K562 (cell line): ENCODE results near the gene CZIB. TPM values are rescaled to one million over a fixed set of nuclear protein-coding genes. Genes with fewer than 3 reads are reported as not detected.
A peak's percentile ranks its signal among the peaks of the same experiment; 100 is the strongest.

Source experiments
- ARHGAP35 ChIP-seq: fragments of 450-650 bp; IDR thresholded peaks from 2 replicates; pipeline ENCODE4 v1.6.1; 2018; ENCODE audit not compliant: partially characterized antibody
- BRCA1 ChIP-seq, 2 experiments: fragments of 450-650 bp in 1 of 2; sonication (generic) in 1 of 2; formaldehyde crosslinking in 1 of 2; IDR thresholded peaks; 2 replicates each; pipeline versions ENCODE4 v1.5.0 to v1.6.1; 2017 to 2020; ENCODE audit warnings: mild to moderate bottlenecking in 1 of 2, missing genetic modification reagents in 1 of 2
- CHCHD3 ChIP-seq: fragments of 250-450 bp; sonication (Bioruptor Pico); IDR thresholded peaks from 2 replicates; pipeline ENCODE4 v2.1.2; 2022; ENCODE audit warnings: mild to moderate bottlenecking
- CREB1 ChIP-seq, 2 experiments: sonication (generic) in 1 of 2; formaldehyde crosslinking in 1 of 2; IDR thresholded peaks; 2 replicates each; pipeline versions ENCODE4 v1.6.1 to v1.8.0; 2012 to 2022; ENCODE audit warnings: inconsistent platforms in 1 of 2, mild to moderate bottlenecking in 1 of 2, missing genetic modification reagents in 1 of 2, moderate library complexity in 1 of 2
- GABPA ChIP-seq: fragments of 200-800 bp; sonication (Bioruptor generic); conservative IDR thresholded peaks from 2 replicates; pipeline ENCODE4 v1.6.1; 2016; ENCODE audit warnings: low read depth, missing genetic modification characterization, missing compliant biosample characterization
- MAFK ChIP-seq: IDR thresholded peaks from 2 replicates; pipeline ENCODE4 v1.6.1; 2011; ENCODE audit warnings: low read length, improper control_type of control experiment
- NR4A1 ChIP-seq, 2 experiments: fragments of 250-450 bp in 1 of 2; fragments of 450-650 bp in 1 of 2; sonication (Bioruptor Pico) in 1 of 2; IDR thresholded peaks; 2 replicates each; pipeline versions ENCODE4 v1.4.0 to v1.6.1; 2016 to 2020; ENCODE audit warnings: mild to moderate bottlenecking in 2 of 2, missing compliant biosample characterization in 1 of 2, missing genetic modification characterization in 1 of 2, moderate library complexity in 1 of 2
- PHF20 ChIP-seq: fragments of 450-650 bp; IDR thresholded peaks from 2 replicates; pipeline ENCODE4 v1.6.1; 2018; ENCODE audit not compliant: partially characterized antibody
- POLR2A ChIP-seq: fragments of 450-650 bp; conservative IDR thresholded peaks from 2 replicates; pipeline ENCODE4 v1.6.1; 2016
- RBM22 ChIP-seq: fragments of 200-400 bp; formaldehyde crosslinking; IDR thresholded peaks from 2 replicates; pipeline ENCODE4 v1.6.1; 2018; ENCODE audit warnings: low read length, low read depth; ENCODE audit not compliant: poor library complexity, severe bottlenecking
- RFX1 ChIP-seq: fragments of 450-650 bp; IDR thresholded peaks from 2 replicates; pipeline ENCODE4 v1.6.1; 2016; ENCODE audit warnings: mild to moderate bottlenecking, moderate library complexity
- SIN3A ChIP-seq, 2 experiments: fragments of 150-350 bp in 1 of 2; IDR thresholded peaks; 2 replicates each; pipeline ENCODE4 v1.6.1; 2011 to 2016; ENCODE audit warnings: borderline replicate concordance in 2 of 2, low read depth in 2 of 2, low read length in 2 of 2, mild to moderate bottlenecking in 2 of 2, moderate library complexity in 2 of 2; ENCODE audit not compliant: control insufficient read depth in 1 of 2
- SIX5 ChIP-seq, 2 experiments: IDR thresholded peaks; 2 replicates each; pipeline ENCODE4 v1.6.1; 2011; ENCODE audit warnings: low read length in 2 of 2, borderline replicate concordance in 1 of 2, low read depth in 1 of 2, mild to moderate bottlenecking in 1 of 2, moderate library complexity in 1 of 2; ENCODE audit not compliant: insufficient read depth in 1 of 2
- SMARCA5 ChIP-seq: fragments of 450-650 bp; IDR thresholded peaks from 2 replicates; pipeline ENCODE4 v1.6.1; 2016
- ZFX ChIP-seq: sonication (generic); formaldehyde crosslinking; IDR thresholded peaks from 2 replicates; pipeline ENCODE4 v1.8.0; 2022; ENCODE audit warnings: mild to moderate bottlenecking, missing genetic modification reagents, moderate library complexity
- ZNF354B ChIP-seq: fragments of 250-450 bp; sonication (Bioruptor Pico); IDR thresholded peaks from 2 replicates; pipeline ENCODE4 v1.4.0; 2020
- ZNF551 ChIP-seq: fragments of 250-450 bp; sonication (Bioruptor Pico); IDR thresholded peaks from 2 replicates; pipeline ENCODE4 v1.5.0; 2021; ENCODE audit warnings: mild to moderate bottlenecking, moderate library complexity
- ZNF561 ChIP-seq: fragments of 450-650 bp; formaldehyde crosslinking; conservative IDR thresholded peaks from 2 replicates; pipeline ENCODE4 v1.4.0; 2020; ENCODE audit warnings: mild to moderate bottlenecking, moderate library complexity
- polyA plus RNA-seq, 8 experiments: library from polyadenylated mRNA; depleted of rRNA in 4 of 8; stranded (reverse) in 5 of 8; unstranded in 3 of 8; fragments of >200 nt; fragmentation: Nextera tagmentation in 2 of 8; fragmentation: Illumina TruSeq in 1 of 8; extraction: Ambion mirVana in 2 of 8; extraction: Trizol in 1 of 8; gene quantifications; 2 replicates each; pipeline versions ENCODE4 v1.2.1 to v1.2.3, GENCODE V29; 2011 to 2014; ENCODE audit warnings: inconsistent platforms in 1 of 8, missing spikeins in 1 of 8
- total RNA-seq, 7 experiments: library from RNA; depleted of rRNA in 6 of 7; stranded (reverse); fragments of >200 nt in 6 of 7; fragmentation: Illumina TruSeq in 2 of 7; extraction: Trizol in 2 of 7; gene quantifications; 2 replicates each; pipeline versions ENCODE4 v1.2.1 to v1.2.3, GENCODE V29; 2011 to 2021; ENCODE audit warnings: low replicate concordance in 1 of 7
- TF ChIP-seq, protein P1 (sequence below): fragments of 250-450 bp; sonication (Bioruptor Pico); IDR thresholded peaks from 2 replicates; pipeline ENCODE4 v1.4.0; 2020
- TF ChIP-seq, protein P2 (sequence below): fragments of 450-650 bp; IDR thresholded peaks from 2 replicates; pipeline ENCODE4 v1.6.1; 2018; ENCODE audit warnings: mild to moderate bottlenecking, low read depth; ENCODE audit not compliant: partially characterized antibody
- TF ChIP-seq, protein P3 (sequence below): sonication (generic); formaldehyde crosslinking; IDR thresholded peaks from 2 replicates; pipeline ENCODE4 v1.8.0; 2022; ENCODE audit warnings: mild to moderate bottlenecking, missing genetic modification reagents, borderline replicate concordance

Gene CZIB
- total and polyA plus RNA-seq, 9 of the 15 experiments (the other 6 are each of a cell fraction or from before 2014, with no cell fraction given): 52.6 to 111 (median 80.0) TPM

DNA sequence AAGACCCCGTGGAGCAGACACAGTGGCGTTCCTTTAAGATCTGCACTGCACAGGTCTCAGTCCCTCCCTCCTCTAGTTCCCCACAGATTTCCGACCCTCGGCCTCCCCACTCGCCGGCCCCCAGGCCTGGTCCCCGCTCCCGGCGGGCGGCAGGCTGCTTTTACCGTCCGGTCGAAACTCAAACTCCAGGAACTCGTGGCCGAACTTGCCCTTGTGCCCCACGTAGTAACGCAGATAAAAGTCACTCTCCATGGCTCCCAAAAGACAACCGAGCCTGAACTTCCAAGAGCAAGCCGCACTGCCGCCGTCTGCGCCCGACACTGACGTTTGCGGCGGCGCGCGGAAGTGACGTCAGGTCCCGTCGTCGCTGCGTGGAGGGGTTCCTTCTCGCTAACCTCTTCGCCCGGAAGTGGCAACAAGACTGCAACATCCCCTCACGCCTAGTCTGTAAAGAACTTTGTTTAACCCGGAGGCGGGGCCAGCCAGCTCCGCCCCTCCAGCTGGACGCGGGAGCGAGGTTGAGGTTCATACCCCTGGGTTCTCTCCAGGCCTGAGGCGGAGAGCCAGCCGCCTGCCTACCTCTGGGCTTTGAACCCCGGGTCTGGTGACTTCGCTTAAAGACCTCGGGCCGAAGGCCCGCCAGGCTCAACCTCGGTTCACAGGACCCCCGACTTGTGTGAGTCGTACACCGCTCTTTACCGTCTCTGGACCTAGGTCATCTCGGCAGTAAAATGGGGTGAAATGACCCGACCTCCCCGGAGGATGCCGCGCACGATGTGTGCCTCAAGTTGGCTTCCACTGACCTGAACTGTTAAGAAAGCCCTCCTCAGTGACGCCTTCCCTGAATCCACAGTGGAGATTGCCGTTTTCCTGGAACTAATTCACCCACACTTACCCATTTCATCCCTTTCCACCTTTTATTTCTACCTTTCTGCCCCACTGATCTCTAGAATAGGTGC is 18.0 kb upstream of the CZIB start, which contains the start of gene MAGOH (continued):
- no peak for TF ChIP-seq NR4A1 (CRISPR knock-in tag; IDR thresholded peaks at IDR 0.05)
- 0 out of 2 replicates have a peak, but pooled peaks have one; percentile 34 for TF ChIP-seq NR4A1 (tag; IDR thresholded peaks at IDR 0.05)
- TF ChIP-seq SIX5 (IDR thresholded peaks at IDR 0.05; ENCODE audit: borderline replicate concordance in 1 of 2, insufficient read depth in 1 of 2, low read depth in 1 of 2, low read length in 2 of 2): peak; percentile 24 to 31; a peak in 2 of 4 replicates
- peak; percentile 94 for TF ChIP-seq ZFX (CRISPR knock-in tag)
- TF ChIP-seq, protein P1, sequence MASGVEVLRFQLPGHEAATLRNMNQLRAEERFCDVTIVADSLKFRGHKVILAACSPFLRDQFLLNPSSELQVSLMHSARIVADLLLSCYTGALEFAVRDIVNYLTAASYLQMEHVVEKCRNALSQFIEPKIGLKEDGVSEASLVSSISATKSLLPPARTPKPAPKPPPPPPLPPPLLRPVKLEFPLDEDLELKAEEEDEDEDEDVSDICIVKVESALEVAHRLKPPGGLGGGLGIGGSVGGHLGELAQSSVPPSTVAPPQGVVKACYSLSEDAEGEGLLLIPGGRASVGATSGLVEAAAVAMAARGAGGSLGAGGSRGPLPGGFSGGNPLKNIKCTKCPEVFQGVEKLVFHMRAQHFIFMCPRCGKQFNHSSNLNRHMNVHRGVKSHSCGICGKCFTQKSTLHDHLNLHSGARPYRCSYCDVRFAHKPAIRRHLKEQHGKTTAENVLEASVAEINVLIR (CRISPR knock-in tag): peak; percentile 99
- peak; percentile 92 to 95 for TF ChIP-seq SIN3A (IDR thresholded peaks at IDR 0.05; ENCODE audit: borderline replicate concordance in 2 of 2, control insufficient read depth in 1 of 2, low read depth in 2 of 2, low read length in 2 of 2)
- TF ChIP-seq ARHGAP35: no peak
- no peak for TF ChIP-seq ZNF561 (CRISPR knock-in tag)
- TF ChIP-seq RFX1: no peak
- peak; percentile 98 for TF ChIP-seq GABPA (tag)
- 0 out of 2 replicates have a peak, but pooled peaks have one; percentile 26 for TF ChIP-seq CHCHD3
- TF ChIP-seq, protein P2, sequence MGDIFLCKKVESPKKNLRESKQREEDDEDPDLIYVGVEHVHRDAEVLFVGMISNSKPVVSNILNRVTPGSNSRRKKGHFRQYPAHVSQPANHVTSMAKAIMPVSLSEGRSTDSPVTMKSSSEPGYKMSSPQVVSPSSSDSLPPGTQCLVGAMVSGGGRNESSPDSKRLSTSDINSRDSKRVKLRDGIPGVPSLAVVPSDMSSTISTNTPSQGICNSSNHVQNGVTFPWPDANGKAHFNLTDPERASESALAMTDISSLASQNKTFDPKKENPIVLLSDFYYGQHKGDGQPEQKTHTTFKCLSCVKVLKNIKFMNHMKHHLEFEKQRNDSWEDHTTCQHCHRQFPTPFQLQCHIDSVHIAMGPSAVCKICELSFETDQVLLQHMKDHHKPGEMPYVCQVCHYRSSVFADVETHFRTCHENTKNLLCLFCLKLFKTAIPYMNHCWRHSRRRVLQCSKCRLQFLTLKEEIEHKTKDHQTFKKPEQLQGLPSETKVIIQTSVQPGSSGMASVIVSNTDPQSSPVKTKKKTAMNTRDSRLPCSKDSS: no peak
- no peak for TF ChIP-seq ZNF354B
- TF ChIP-seq, protein P3, sequence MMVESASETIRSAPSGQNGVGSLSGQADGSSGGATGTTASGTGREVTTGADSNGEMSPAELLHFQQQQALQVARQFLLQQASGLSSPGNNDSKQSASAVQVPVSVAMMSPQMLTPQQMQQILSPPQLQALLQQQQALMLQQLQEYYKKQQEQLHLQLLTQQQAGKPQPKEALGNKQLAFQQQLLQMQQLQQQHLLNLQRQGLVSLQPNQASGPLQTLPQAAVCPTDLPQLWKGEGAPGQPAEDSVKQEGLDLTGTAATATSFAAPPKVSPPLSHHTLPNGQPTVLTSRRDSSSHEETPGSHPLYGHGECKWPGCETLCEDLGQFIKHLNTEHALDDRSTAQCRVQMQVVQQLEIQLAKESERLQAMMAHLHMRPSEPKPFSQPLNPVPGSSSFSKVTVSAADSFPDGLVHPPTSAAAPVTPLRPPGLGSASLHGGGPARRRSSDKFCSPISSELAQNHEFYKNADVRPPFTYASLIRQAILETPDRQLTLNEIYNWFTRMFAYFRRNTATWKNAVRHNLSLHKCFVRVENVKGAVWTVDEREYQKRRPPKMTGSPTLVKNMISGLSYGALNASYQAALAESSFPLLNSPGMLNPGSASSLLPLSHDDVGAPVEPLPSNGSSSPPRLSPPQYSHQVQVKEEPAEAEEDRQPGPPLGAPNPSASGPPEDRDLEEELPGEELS (CRISPR knock-in tag): 0 out of 2 replicates have a peak, but pooled peaks have one; percentile 42
- TF ChIP-seq CREB1 (IDR thresholded peaks at IDR 0.05): peak; percentile 100
- peak; percentile 100 for TF ChIP-seq CREB1 (CRISPR knock-in tag; IDR thresholded peaks at IDR 0.05)
- TF ChIP-seq MAFK: no peak
- TF ChIP-seq SMARCA5: peak; percentile 51; the same call in 1 of the 2 replicates
- TF ChIP-seq BRCA1 (IDR thresholded peaks at IDR 0.05): no peak
- TF ChIP-seq BRCA1 (CRISPR knock-in tag; IDR thresholded peaks at IDR 0.05): no peak
- peak; percentile 66 for TF ChIP-seq RBM22
- peak; percentile 100 for TF ChIP-seq PHF20
- peak; percentile 93 for TF ChIP-seq POLR2A
- no peak for TF ChIP-seq ZNF551 (CRISPR knock-in tag)
